T-helper 2 cell treated with Interferon-gamma antibody and Interleukin-4, amounts not matched to agents 5 μg/mL and 100 μg/mL, for 36 hours (primary cell): ENCODE results near the gene HIPK2.
A peak's percentile ranks its signal among the peaks of the same experiment; 100 is the strongest.

ENCODE experiments used
- DNase-seq: peaks from one replicate; pipeline ENCODE4 v3.0.0; 2021; ENCODE audit warnings: low spot score
- H3K27ac Mint-ChIP-seq: one replicate; pipeline ENCODE4 v1.8.0; 2021; ENCODE audit warnings: mild to moderate bottlenecking, mixed read lengths
- H3K27me3 Mint-ChIP-seq: one replicate; pipeline ENCODE4 v1.8.0; 2021; ENCODE audit warnings: low read depth, mixed read lengths
- H3K36me3 Mint-ChIP-seq: one replicate; pipeline ENCODE4 v1.8.0; 2021; ENCODE audit warnings: low read depth, mixed read lengths
- H3K4me1 Mint-ChIP-seq: one replicate; pipeline ENCODE4 v1.8.0; 2021; ENCODE audit warnings: low read depth, mixed read lengths
- H3K4me3 Mint-ChIP-seq: one replicate; pipeline ENCODE4 v1.8.0; 2022; ENCODE audit warnings: mild to moderate bottlenecking, moderate library complexity, mixed read lengths
- H3K9me3 Mint-ChIP-seq: one replicate; pipeline ENCODE4 v1.8.0; 2021; ENCODE audit warnings: mixed read lengths

HIPK2 gene

DNA sequence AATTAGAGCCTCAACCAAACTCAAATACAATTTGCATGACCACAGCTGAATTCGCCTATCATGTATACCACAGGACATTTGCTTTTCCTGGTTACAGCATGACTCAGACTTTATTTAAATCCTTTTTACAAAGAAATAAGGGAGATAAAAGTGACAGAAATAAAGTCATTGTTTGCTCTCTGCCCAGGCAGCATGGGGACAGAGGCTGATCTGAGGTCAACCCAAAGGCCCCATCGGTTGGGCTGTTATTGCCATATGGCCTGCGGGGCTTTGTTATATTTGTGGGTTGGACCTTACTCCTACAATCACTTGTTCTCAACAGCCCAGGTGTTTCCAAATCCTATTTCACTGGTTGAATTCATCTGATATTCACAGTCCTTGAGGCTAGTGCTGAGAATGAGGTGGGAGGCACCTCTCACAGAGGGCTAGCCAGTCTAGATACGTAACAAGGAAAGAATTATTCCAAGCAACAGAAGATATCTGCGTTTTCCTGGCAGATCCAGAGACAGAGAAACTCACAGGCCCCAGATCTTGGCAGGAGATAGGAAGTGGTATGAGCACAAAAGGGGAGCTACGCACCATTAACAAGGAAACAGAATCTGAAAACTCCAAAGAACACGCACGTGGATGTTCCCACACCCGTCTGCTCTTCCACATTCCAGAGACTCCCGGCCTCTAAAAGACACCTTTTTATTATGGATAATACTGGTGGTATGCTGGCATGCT, 117.3 kb downstream of the HIPK2 start:
- Mint-ChIP-seq H3K27ac (no peak overlapping the region), H3K4me3 (no peak overlapping the region), H3K4me1 (peaks cover 15% of the 10 kb centered on the region), H3K36me3 (no peaks in the 10 kb centered on the region), H3K27me3 (no peaks in the 10 kb centered on the region), H3K9me3 (no peaks in the 10 kb centered on the region)
- no peak for DNase-seq

DNA sequence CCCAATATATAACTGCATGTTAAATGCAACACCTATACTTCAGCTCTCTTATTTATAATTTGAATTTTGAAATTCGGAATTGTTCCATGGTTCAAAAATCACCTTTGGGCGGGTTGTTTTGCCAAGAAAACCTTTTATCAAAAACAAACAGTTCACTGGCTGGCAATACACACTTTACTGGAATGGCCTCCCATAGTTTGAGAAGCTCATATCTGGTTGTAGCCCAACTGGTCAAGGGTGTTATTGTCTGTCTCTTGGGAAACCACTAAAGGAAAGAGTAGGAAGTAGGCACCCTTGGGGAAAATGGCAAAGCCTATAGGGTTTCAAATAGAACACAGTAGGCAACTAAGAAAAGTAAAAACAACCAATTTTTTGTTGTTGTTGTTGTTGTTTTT, 117.9 kb downstream of the HIPK2 start:
- no peak for DNase-seq
- Mint-ChIP-seq H3K9me3 (no peaks in the 10 kb centered on the region), H3K27me3 (no peaks in the 10 kb centered on the region), H3K4me1 (peaks cover 15% of the 10 kb centered on the region), H3K27ac (no peak overlapping the region), H3K4me3 (no peak overlapping the region), H3K36me3 (no peaks in the 10 kb centered on the region)

GRCh38 chr7:139658908-139659675, 118.7 kb downstream of the HIPK2 start:
- H3K36me3 Mint-ChIP-seq = no peaks in the 10 kb centered on the region
- DNase-seq = no peak
- no peak overlapping the region for H3K4me3 Mint-ChIP-seq
- no peak overlapping the region for H3K27ac Mint-ChIP-seq
- no peaks in the 10 kb centered on the region for H3K27me3 Mint-ChIP-seq
- no peaks in the 10 kb centered on the region for H3K9me3 Mint-ChIP-seq
- H3K4me1 Mint-ChIP-seq = peaks cover 15% of the 10 kb centered on the region

DNA sequence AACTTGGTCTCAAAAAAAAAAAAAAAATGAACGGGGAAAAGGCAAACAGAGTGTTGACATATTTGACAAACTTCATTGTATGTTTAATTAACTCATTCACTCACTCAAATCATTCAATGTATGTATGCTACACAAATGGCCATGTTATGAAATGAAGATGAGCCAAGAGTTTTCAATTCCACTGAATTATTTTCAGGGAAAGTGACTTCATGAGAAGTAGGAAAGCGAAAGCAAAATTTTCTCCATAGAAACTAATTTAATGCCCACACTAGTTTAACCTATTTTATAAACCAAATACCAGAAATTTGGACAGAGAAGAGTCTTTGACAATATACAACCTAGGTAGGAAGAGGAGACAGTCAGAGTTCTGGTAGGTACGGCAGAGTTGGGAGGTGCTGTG, 119.5 kb downstream of the HIPK2 start:
- Mint-ChIP-seq H3K9me3 (no peaks in the 10 kb centered on the region), H3K36me3 (no peaks in the 10 kb centered on the region), H3K27me3 (no peaks in the 10 kb centered on the region), H3K27ac (peak overlapping the region; percentile 19), H3K4me1 (peaks cover 15% of the 10 kb centered on the region), H3K4me3 (no peak overlapping the region)
- no peak for DNase-seq

- no peaks in the 10 kb centered on the region for H3K27me3 Mint-ChIP-seq
- no peaks in the 10 kb centered on the region for H3K36me3 Mint-ChIP-seq
- no peak overlapping the region for H3K27ac Mint-ChIP-seq
- no peak overlapping the region for H3K4me3 Mint-ChIP-seq
- H3K9me3 Mint-ChIP-seq = no peaks in the 10 kb centered on the region
- peaks cover 15% of the 10 kb centered on the region for H3K4me1 Mint-ChIP-seq
- DNase-seq = no peak
Measured at GRCh38 chr7:139657725-139658124, 120.1 kb downstream of the HIPK2 start.

DNA sequence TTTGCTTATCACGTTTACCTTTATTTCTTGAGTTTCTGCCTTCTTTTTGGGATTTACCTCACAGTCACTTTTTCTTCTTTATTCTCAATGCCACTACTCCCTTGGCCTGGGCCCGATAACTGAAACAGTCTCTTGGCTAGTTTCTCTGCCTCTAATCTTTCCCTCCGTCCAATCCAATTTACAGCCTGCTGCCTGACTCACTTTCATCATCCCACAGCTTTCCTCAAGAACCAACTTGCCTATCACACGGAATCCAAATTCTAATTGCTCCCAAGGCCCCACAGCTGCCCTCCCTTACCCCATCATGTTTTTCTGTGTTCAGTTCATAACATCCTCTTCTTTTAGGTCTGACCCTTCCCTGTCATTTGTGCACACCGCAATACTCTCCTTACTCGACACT, 121.4 kb downstream of the HIPK2 start:
- H3K9me3 Mint-ChIP-seq = no peaks in the 10 kb centered on the region
- peaks cover 14% of the 10 kb centered on the region for H3K4me1 Mint-ChIP-seq

DNA sequence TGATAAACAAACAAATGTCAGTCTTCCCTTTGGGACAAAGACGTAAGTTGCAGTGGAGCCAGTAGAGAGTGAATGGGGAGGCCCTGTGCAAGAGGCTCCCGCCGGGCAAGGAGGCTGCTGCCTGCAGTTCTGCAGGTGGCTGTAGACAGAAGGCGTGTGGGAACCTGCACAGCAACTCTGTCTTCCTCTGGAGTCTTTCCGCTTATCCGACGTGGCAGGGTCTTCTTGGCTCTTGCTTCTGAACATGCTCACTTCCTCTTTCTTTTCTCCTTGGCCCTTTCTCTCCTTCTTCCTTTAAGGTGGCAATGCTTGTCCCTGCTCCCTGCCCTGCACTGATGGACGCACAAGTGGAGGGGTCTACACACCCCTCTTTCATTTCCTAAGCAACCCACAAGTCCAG, 122.5 kb downstream of the HIPK2 start:
- no peak for DNase-seq
- Mint-ChIP-seq H3K4me3 (no peak overlapping the region), H3K4me1 (peaks cover 12% of the 10 kb centered on the region), H3K27ac (no peak overlapping the region), H3K27me3 (no peaks in the 10 kb centered on the region), H3K9me3 (no peaks in the 10 kb centered on the region), H3K36me3 (no peaks in the 10 kb centered on the region)

More for the DNA sequence above, 121.4 kb downstream of the HIPK2 start:
- DNase-seq = no peak
- H3K4me3 Mint-ChIP-seq = no peak overlapping the region
- H3K27ac Mint-ChIP-seq = no peak overlapping the region
- H3K27me3 Mint-ChIP-seq = no peaks in the 10 kb centered on the region
- H3K36me3 Mint-ChIP-seq = no peaks in the 10 kb centered on the region

GRCh38 chr7:139654276-139655181, 123.3 kb downstream of the HIPK2 start:
- peaks cover 10% of the 10 kb centered on the region for H3K4me1 Mint-ChIP-seq
- no peaks in the 10 kb centered on the region for H3K36me3 Mint-ChIP-seq
- no peak overlapping the region for H3K27ac Mint-ChIP-seq
- H3K27me3 Mint-ChIP-seq = no peaks in the 10 kb centered on the region
- no peak overlapping the region for H3K4me3 Mint-ChIP-seq
- DNase-seq = no peak
- H3K9me3 Mint-ChIP-seq = no peaks in the 10 kb centered on the region

DNA sequence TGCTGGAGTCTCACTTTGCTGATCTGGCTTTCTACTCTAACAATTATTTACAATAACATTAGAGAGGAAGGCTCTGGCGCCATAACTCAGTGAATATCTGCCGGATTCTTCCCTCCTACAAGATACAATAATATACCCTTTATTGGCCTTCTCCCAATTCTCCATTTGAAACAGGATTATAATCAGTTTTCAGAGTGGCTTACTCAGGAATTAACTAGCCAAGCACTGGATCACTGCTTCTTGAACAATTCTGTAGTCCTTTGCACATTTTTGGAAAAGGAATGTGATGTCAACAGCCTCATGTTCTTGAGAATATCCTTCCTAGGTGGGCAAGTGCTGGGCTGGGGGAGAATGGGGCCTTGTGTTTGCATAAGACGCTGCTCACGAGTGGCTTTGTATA, 125.9 kb downstream of the HIPK2 start:
- Mint-ChIP-seq H3K27ac (no peak overlapping the region), H3K4me1 (peaks cover 26% of the 10 kb centered on the region), H3K4me3 (no peak overlapping the region), H3K27me3 (no peaks in the 10 kb centered on the region), H3K9me3 (no peaks in the 10 kb centered on the region), H3K36me3 (no peaks in the 10 kb centered on the region)
- no peak for DNase-seq

- Mint-ChIP-seq H3K27me3 (no peaks in the 10 kb centered on the region), H3K4me3 (no peak overlapping the region), H3K36me3 (no peaks in the 10 kb centered on the region), H3K4me1 (peaks cover 26% of the 10 kb centered on the region), H3K27ac (no peak overlapping the region), H3K9me3 (no peaks in the 10 kb centered on the region)
- DNase-seq = no peak
Measured at GRCh38 chr7:139651308-139651707, 126.5 kb downstream of the HIPK2 start.

DNA sequence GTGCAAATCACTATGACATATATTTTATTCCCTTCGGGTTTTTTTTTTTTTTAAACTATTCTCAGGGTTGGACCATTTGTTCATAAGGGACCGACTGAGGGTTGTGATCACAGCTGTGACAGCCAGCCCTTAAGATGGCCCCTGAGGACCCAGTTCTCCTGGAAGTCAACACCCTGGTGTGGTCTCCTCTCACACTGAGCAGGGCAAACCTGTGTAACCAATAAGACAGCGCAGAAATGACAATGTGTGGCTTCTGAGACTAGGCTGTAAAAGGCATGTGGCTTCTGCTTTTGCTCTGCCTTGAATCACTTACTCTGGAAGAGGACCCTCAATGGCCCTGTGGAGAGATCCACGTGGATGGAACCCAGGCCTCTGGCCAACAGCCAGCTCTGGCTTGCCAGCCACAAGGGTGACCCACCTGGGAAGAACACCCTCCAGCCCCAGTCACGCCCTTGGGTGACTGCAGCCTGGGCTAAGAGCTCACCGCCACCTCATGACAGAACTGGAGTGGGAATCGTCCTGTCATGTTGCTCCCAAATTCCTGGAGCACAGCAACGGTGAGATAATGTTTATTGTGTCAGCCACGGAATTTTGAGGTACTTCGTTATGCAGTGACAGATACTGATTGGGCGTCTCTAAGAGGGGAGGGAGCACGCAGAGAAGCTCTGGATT, 127.2 kb downstream of the HIPK2 start:
- Mint-ChIP-seq H3K4me1 (peaks cover 30% of the 10 kb centered on the region), H3K27me3 (no peaks in the 10 kb centered on the region), H3K36me3 (no peaks in the 10 kb centered on the region), H3K4me3 (no peak overlapping the region), H3K27ac (no peak overlapping the region), H3K9me3 (no peaks in the 10 kb centered on the region)
- DNase-seq = no peak

- peak; percentile 35 for DNase-seq
- Mint-ChIP-seq H3K27me3 (no peaks in the 10 kb centered on the region), H3K4me1 (peaks cover 35% of the 10 kb centered on the region), H3K27ac (no peak overlapping the region), H3K36me3 (no peaks in the 10 kb centered on the region), H3K4me3 (peak overlapping the region; percentile 46), H3K9me3 (no peaks in the 10 kb centered on the region)
Measured at GRCh38 chr7:139648941-139649425, 128.8 kb downstream of the HIPK2 start.

DNA sequence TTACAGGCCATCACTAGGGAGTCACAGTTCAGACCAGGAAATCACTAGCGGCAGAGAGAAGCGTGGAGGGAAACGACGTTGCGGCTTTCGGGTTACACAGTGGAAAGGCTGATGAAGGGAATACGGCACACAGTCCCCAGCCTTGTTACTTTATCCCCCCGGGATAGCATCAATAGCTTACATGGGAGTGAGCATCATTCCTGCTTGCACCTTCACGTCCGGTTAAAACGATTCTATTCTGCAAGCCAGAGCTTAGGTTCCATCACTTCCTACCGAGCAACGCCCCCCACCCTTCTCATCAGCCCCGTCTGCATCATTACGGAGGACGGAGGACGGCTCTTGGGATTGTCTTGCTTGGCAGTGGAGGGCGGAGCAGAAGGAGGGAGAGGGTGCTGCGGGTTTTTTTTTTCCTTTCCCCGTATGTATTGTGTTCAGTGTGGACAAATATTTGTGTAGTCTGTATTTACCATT, 129.4 kb downstream of the HIPK2 start:
- DNase-seq = no peak
- Mint-ChIP-seq H3K27me3 (no peaks in the 10 kb centered on the region), H3K9me3 (no peaks in the 10 kb centered on the region), H3K4me3 (peak overlapping the region; percentile 46), H3K36me3 (no peaks in the 10 kb centered on the region), H3K27ac (peak overlapping the region; percentile 17), H3K4me1 (peaks cover 38% of the 10 kb centered on the region)
